ENCODE measurements around the gene TCERG1L.

TCERG1L gene

GRCh38 chr10:131188494-131188893, 123.0 kb downstream of the TCERG1L start:
- Histone ChIP-seq H3K4me3 (replicated peaks; ENCODE audit: low read depth, low read length) (no peak overlapping the region), H3K27me3 (replicated peaks; ENCODE audit: control insufficient read depth, insufficient read depth, low read length) (no peaks in the 10 kb centered on the region), H3K36me3 (ENCODE audit: control insufficient read depth, insufficient read depth, low read length) (no peaks in the 10 kb centered on the region)
- no peak for TF ChIP-seq CTCF (IDR thresholded peaks at IDR 0.05; ENCODE audit: insufficient read depth, low read length, poor library complexity, severe bottlenecking)
- DNase-seq (ENCODE audit: extremely low read depth, insufficient read length): no peak

DNA sequence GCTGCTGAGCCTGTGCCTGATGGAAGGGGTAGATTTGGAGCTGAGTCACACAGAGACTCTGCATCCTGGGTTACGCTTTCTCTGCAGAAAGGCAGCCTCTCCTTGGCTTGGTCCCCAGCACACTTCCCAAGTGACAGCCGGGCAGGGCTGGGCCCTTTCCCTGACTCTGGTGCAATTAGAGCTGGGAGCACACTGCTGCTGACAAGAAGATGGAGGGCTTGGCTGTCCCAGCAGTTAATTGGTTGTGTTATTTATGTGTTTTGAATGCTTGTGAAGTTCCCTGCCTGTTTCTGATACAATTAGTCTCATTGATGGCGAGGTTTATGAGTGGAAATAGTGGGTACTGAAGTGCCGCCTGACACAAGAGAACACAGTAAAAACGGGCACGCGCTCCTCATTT, 123.6 kb downstream of the TCERG1L start:
- TF ChIP-seq CTCF (IDR thresholded peaks at IDR 0.05; ENCODE audit: insufficient read depth, low read length, poor library complexity, severe bottlenecking): no peak
- H3K27me3 ChIP-seq (replicated peaks; ENCODE audit: control insufficient read depth, insufficient read depth, low read length): no peaks in the 10 kb centered on the region
- DNase-seq (ENCODE audit: extremely low read depth, insufficient read length): no peak
- no peaks in the 10 kb centered on the region for H3K36me3 ChIP-seq (ENCODE audit: control insufficient read depth, insufficient read depth, low read length)
- H3K4me3 ChIP-seq (replicated peaks; ENCODE audit: low read depth, low read length): no peak overlapping the region

DNA sequence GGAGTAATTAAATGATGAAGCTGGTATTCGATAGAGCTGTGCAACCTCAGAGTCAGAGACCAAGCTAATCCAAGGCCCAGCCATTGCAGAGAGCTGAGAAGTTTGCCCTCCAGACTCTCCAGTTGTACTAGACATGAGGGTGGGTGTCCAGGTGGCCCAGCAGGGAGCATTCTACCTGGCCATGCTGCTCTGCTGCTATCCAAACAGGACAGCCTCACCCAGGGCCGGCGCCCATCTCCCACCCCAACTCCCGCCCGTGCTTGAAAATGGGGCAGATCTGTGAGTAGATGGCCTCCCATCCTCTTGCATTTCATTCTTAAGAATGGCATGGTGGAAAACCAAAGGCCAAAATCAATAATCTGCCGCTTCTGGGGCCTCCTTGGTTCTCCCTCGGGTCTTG, 124.2 kb downstream of the TCERG1L start:
- DNase-seq (ENCODE audit: extremely low read depth, insufficient read length): no peak
- Histone ChIP-seq H3K4me3 (replicated peaks; ENCODE audit: low read depth, low read length) (no peak overlapping the region), H3K36me3 (ENCODE audit: control insufficient read depth, insufficient read depth, low read length) (no peaks in the 10 kb centered on the region), H3K27me3 (replicated peaks; ENCODE audit: control insufficient read depth, insufficient read depth, low read length) (no peaks in the 10 kb centered on the region)
- no peak for TF ChIP-seq CTCF (IDR thresholded peaks at IDR 0.05; ENCODE audit: insufficient read depth, low read length, poor library complexity, severe bottlenecking)

- no peak overlapping the region for H3K4me3 ChIP-seq (replicated peaks; ENCODE audit: low read depth, low read length)
- H3K27me3 ChIP-seq (replicated peaks; ENCODE audit: control insufficient read depth, insufficient read depth, low read length): no peaks in the 10 kb centered on the region
- no peaks in the 10 kb centered on the region for H3K36me3 ChIP-seq (ENCODE audit: control insufficient read depth, insufficient read depth, low read length)
- no peak for TF ChIP-seq CTCF (IDR thresholded peaks at IDR 0.05; ENCODE audit: insufficient read depth, low read length, poor library complexity, severe bottlenecking)
- no peak for DNase-seq (ENCODE audit: extremely low read depth, insufficient read length)
Observed at GRCh38 chr10:131186547-131187253, 124.8 kb downstream of the TCERG1L start.

GRCh38 chr10:131184503-131184902, 127.0 kb downstream of the TCERG1L start:
- no peak for TF ChIP-seq CTCF (IDR thresholded peaks at IDR 0.05; ENCODE audit: insufficient read depth, low read length, poor library complexity, severe bottlenecking)
- no peaks in the 10 kb centered on the region for H3K36me3 ChIP-seq (ENCODE audit: control insufficient read depth, insufficient read depth, low read length)
- H3K27me3 ChIP-seq (replicated peaks; ENCODE audit: control insufficient read depth, insufficient read depth, low read length): no peaks in the 10 kb centered on the region
- no peak for DNase-seq (ENCODE audit: extremely low read depth, insufficient read length)
- H3K4me3 ChIP-seq (replicated peaks; ENCODE audit: low read depth, low read length): no peak overlapping the region
